ENCODE measurements around the gene ZNF764. TPM values are rescaled to one million over a fixed set of nuclear protein-coding genes. Genes with fewer than 3 reads are reported as not detected.

Gene ZNF764
- total RNA-seq, 3 donors from 2014 or later: 4.0 to 8.2 (median 7.5) TPM

GRCh38 chr16:30515275-30515674, 42.9 kb downstream of the ZNF764 start:
- H3K27me3 ChIP-seq: no peaks in the 10 kb centered on the region
- TF ChIP-seq, protein P1, sequence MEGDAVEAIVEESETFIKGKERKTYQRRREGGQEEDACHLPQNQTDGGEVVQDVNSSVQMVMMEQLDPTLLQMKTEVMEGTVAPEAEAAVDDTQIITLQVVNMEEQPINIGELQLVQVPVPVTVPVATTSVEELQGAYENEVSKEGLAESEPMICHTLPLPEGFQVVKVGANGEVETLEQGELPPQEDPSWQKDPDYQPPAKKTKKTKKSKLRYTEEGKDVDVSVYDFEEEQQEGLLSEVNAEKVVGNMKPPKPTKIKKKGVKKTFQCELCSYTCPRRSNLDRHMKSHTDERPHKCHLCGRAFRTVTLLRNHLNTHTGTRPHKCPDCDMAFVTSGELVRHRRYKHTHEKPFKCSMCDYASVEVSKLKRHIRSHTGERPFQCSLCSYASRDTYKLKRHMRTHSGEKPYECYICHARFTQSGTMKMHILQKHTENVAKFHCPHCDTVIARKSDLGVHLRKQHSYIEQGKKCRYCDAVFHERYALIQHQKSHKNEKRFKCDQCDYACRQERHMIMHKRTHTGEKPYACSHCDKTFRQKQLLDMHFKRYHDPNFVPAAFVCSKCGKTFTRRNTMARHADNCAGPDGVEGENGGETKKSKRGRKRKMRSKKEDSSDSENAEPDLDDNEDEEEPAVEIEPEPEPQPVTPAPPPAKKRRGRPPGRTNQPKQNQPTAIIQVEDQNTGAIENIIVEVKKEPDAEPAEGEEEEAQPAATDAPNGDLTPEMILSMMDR (IDR thresholded peaks at IDR 0.05): no peak
- no peak for TF ChIP-seq POLR2A (IDR thresholded peaks at IDR 0.05)
- TF ChIP-seq POLR2AphosphoS5 (IDR thresholded peaks at IDR 0.05): no peak
- no peaks in the 10 kb centered on the region for H3K36me3 ChIP-seq
- H3K9me3 ChIP-seq: no peaks in the 10 kb centered on the region
- no peak overlapping the region for H3K27ac ChIP-seq
- no peak for DNase-seq (ENCODE audit: low spot score in 2 of 2)
- H3K4me1 ChIP-seq: no peaks in the 10 kb centered on the region
- H3K4me3 ChIP-seq: no peak overlapping the region
- intact Hi-C loops (cut with DNase I; ENCODE audit: low total_unique reads): no loop called here

DNA sequence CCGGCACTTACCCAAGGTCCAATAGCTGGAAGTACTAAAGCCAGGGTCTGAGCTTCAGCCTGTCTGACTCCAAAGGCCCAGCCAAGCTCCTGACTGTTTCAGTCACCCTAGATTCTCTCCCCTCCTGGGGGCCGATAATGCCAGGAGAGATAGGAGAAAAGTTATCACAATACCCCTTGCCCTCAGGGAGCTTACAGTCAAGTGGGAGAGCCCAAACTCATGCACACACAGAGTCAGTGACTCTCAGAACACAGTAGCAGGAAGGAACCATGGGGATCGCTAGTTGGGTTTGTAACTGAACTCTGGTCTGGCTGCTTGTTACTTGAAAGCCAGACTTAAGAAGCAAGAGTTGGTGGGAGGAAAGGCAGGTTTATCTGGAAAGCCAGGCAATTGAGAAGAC, 46.7 kb downstream of the ZNF764 start:
- Histone ChIP-seq H3K36me3 (no peaks in the 10 kb centered on the region), H3K4me1 (no peaks in the 10 kb centered on the region), H3K27me3 (no peaks in the 10 kb centered on the region), H3K27ac (no peak overlapping the region), H3K9me3 (no peaks in the 10 kb centered on the region), H3K4me3 (no peak overlapping the region)
- DNase-seq (ENCODE audit: low spot score in 2 of 2): no peak
- TF ChIP-seq, protein P1 (IDR thresholded peaks at IDR 0.05): no peak
- TF ChIP-seq POLR2A (IDR thresholded peaks at IDR 0.05): no peak
- no peak for TF ChIP-seq POLR2AphosphoS5 (IDR thresholded peaks at IDR 0.05)
- intact Hi-C loops (cut with DNase I; ENCODE audit: low total_unique reads): no loop called here

DNA sequence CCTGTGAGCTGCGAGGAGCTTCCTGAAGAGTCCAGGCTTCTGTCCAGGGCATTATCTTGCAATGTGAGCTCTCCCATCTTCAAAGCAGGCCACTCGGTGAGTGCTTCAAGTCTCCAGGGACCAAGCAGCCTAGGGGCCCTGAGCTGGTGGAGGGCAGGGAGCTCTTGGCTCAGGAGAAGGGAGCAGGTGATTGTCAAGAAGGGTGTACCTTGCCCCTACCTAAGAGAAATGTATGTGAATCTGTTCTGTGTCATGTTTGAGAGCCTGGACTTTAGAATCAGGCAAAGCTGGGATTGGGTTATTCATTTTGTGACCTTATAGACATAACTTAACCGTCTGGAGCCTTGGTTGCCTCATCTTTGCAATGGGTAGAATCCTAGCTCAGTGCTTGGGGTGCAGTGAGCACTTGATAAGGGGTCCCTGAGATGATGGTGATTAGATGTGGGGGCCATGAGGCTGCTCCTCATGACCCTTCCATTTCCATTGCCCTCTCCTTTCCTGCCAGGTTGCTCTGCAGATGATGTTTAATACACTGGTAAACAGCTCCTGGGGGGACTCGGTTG, 47.7 kb downstream of the ZNF764 start:
- no peak for DNase-seq (ENCODE audit: low spot score in 2 of 2)
- TF ChIP-seq, protein P1 (IDR thresholded peaks at IDR 0.05): no peak
- TF ChIP-seq POLR2A (IDR thresholded peaks at IDR 0.05): no peak
- TF ChIP-seq POLR2AphosphoS5 (IDR thresholded peaks at IDR 0.05): no peak

DNA sequence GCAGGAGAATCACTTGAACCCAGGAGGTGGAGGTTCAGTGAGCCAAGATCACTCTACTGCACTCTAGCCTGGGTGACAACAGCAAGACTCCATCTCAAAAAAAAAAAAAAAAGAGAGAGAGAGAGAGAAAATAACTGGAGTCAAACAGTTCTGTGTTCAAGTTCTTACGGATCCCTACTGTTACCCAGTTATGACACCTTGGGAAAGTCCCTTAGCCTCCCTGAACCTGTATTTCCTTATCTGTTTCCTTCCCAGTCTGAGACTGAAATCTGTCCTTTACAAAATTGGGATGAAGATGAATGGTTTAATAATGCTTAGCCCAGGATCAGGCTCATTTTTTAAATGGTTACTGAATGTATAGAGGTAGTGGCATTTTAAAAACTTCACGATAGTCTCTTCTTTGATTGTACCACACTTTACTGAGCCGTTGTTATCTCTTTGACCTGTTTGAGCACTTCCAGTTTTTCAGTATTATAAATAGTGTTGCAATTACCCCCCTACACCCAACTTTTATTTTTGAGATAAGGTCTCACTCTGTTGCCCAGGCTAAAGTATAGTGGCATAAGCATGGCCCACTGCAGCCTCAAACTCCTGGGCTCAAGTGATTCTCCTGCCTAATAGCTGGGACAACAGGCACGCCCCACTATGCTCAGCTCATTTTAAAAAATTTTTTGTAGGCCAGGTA, 49.0 kb downstream of the ZNF764 start:
- H3K27ac ChIP-seq: no peak overlapping the region
- H3K9me3 ChIP-seq: no peaks in the 10 kb centered on the region
- no peak overlapping the region for H3K4me3 ChIP-seq
- no peaks in the 10 kb centered on the region for H3K4me1 ChIP-seq
- DNase-seq (ENCODE audit: low spot score in 2 of 2): no peak
- H3K27me3 ChIP-seq: no peaks in the 10 kb centered on the region
- no peaks in the 10 kb centered on the region for H3K36me3 ChIP-seq
- TF ChIP-seq POLR2AphosphoS5 (IDR thresholded peaks at IDR 0.05) (no peak), POLR2A (IDR thresholded peaks at IDR 0.05) (no peak)
- TF ChIP-seq, protein P1 (IDR thresholded peaks at IDR 0.05): no peak
- intact Hi-C loops (cut with DNase I; ENCODE audit: low total_unique reads): no loop called here

More for the DNA sequence above, 47.7 kb downstream of the ZNF764 start:
- Histone ChIP-seq H3K27me3 (no peaks in the 10 kb centered on the region), H3K9me3 (no peaks in the 10 kb centered on the region), H3K27ac (no peak overlapping the region), H3K4me1 (no peaks in the 10 kb centered on the region), H3K4me3 (no peak overlapping the region), H3K36me3 (no peaks in the 10 kb centered on the region)
- intact Hi-C loops (cut with DNase I; ENCODE audit: low total_unique reads): no loop called here

Other genes starting within 250 kb of the ZNF764 start
- gene CD2BP2, start 203.1 kb downstream of the ZNF764 start, total RNA-seq: 10 to 100 TPM; 26.2 to 47.2 (median 38.3) TPM
- 10 to 100 TPM; 19.0 to 22.2 (median 21.0) TPM for gene TBC1D10B, start 187.9 kb downstream of the ZNF764 start, total RNA-seq
- gene MYL11, start 183.6 kb downstream of the ZNF764 start, total RNA-seq: not detected
- 1 to 10 TPM; 1.3 to 4.6 (median 2.7) TPM for gene SEPTIN1, start 175.8 kb downstream of the ZNF764 start, total RNA-seq
- 1 to 10 TPM; 4.8 to 9.5 (median 6.2) TPM for gene ZNF48, start 163.0 kb downstream of the ZNF764 start, total RNA-seq
- 10 to 100 TPM; 21.1 to 29.2 (median 22.2) TPM for gene ZNF771, start 150.8 kb downstream of the ZNF764 start, total RNA-seq
- gene DCTPP1, start 128.3 kb downstream of the ZNF764 start, total RNA-seq: 10 to 100 TPM; 11.2 to 25.6 (median 20.1) TPM
- 10 to 100 TPM; 28.8 to 44.5 (median 40.6) TPM for gene SEPHS2, start 112.5 kb downstream of the ZNF764 start, total RNA-seq
- 1 to 10 TPM; 2.3 to 5.7 (median 2.4) TPM for gene ITGAL, start 85.6 kb downstream of the ZNF764 start, total RNA-seq
- 10 to 100 TPM; 23.3 to 33.2 (median 29.8) TPM for gene ZNF768, start 31.8 kb downstream of the ZNF764 start, total RNA-seq
- gene ZNF747, start 23.5 kb downstream of the ZNF764 start, total RNA-seq: 10 to 100 TPM; 10.7 to 14.7 (median 13.2) TPM
- gene ZNF688, start 13.3 kb upstream of the ZNF764 start, total RNA-seq: 10 to 100 TPM; 17.4 to 18.4 (median 18.4) TPM
- 10 to 100 TPM in 2 of 3 donors, 1 to 10 TPM in 1; 6.7 to 14.4 (median 12.0) TPM for gene ZNF785, start 27.3 kb upstream of the ZNF764 start, total RNA-seq
- gene ZNF689, start 52.0 kb upstream of the ZNF764 start, total RNA-seq: 10 to 100 TPM in 2 of 3 donors, 1 to 10 TPM in 1; 7.0 to 15.4 (median 12.8) TPM
- 10 to 100 TPM; 21.3 to 30.2 (median 26.9) TPM for gene PRR14, start 92.6 kb upstream of the ZNF764 start, total RNA-seq
- gene FBRS, start 100.1 kb upstream of the ZNF764 start, total RNA-seq: 10 to 100 TPM; 13.6 to 25.2 (median 17.7) TPM
- gene SRCAP, start 140.8 kb upstream of the ZNF764 start, total RNA-seq: 10 to 100 TPM; 19.0 to 24.9 (median 20.8) TPM
- 10 to 100 TPM; 28.5 to 38.8 (median 35.7) TPM for gene PHKG2, start 190.1 kb upstream of the ZNF764 start, total RNA-seq
- gene CFAP119, start 203.7 kb upstream of the ZNF764 start, total RNA-seq: 10 to 100 TPM in 2 of 3 donors, 1 to 10 TPM in 1; 1.4 to 17.1 (median 13.4) TPM
- 10 to 100 TPM; 77.0 to 84.7 (median 77.3) TPM for gene RNF40, start 203.9 kb upstream of the ZNF764 start, total RNA-seq
- 10 to 100 TPM in 2 of 3 donors, 1 to 10 TPM in 1; 9.4 to 16.2 (median 10.5) TPM for gene ZNF629, start 228.8 kb upstream of the ZNF764 start, total RNA-seq